ENCODE data around the gene SLC39A9. TPM values are rescaled to one million over a fixed set of nuclear protein-coding genes. Genes with fewer than 3 reads are reported as not detected.

The SLC39A9 gene
- total and polyA plus RNA-seq, 2 of the 4 experiments (the other 2 are of a cell fraction) = 41.4 to 168 TPM

GRCh38 chr14:69395929-69396328, 2.6 kb upstream of the SLC39A9 start:
- Histone ChIP-seq H3K23ac (ENCODE audit: low read depth, low read length) (peak overlapping the region; percentile 42; the same call in 1 of the 2 replicates), H3K4me2 (ENCODE audit: low read depth, low read length) (no peak overlapping the region), H3K27ac (ENCODE audit: insufficient read depth, low read length) (no peak overlapping the region), H3K9me1 (ENCODE audit: insufficient read depth, low read length) (peaks cover 6% of the 10 kb centered on the region), H3K14ac (replicated peaks; ENCODE audit: low read depth, low read length) (no peak overlapping the region), H3K4me3 (ENCODE audit: insufficient read depth, low read depth, low read length) (no peak overlapping the region), H2BK15ac (ENCODE audit: low read depth, low read length) (no peak overlapping the region), H3K27me3 (ENCODE audit: control insufficient read depth, insufficient read depth, low read length) (no peaks in the 10 kb centered on the region), H2AK5ac (ENCODE audit: low read depth, low read length) (no peak overlapping the region), H3K18ac (ENCODE audit: low read depth, low read length) (no peak overlapping the region), H3K9me3 (ENCODE audit: control insufficient read depth, insufficient read depth, low read length) (no peaks in the 10 kb centered on the region), H4K91ac (ENCODE audit: insufficient read depth, low read depth, low read length) (no peak overlapping the region), H4K8ac (ENCODE audit: low read depth in 2 of 2, low read length in 2 of 2) (no peak overlapping the region), H2BK5ac (ENCODE audit: low read depth, low read length, poor library complexity, severe bottlenecking) (no peak overlapping the region), H2AFZ (replicated peaks; ENCODE audit: low read length, poor library complexity) (no peak overlapping the region), H4K20me1 (ENCODE audit: insufficient read depth, low read length) (peaks cover 31% of the 10 kb centered on the region), H3K36me3 (ENCODE audit: control insufficient read depth, insufficient read depth, low read length) (peaks cover 26% of the 10 kb centered on the region), H2BK20ac (ENCODE audit: low read depth, low read length) (no peak overlapping the region), H2AK9ac (replicated peaks; ENCODE audit: low read depth, low read length, poor library complexity) (no peak overlapping the region), H4K5ac (ENCODE audit: low read depth, low read length) (no peak overlapping the region), H3K4ac (ENCODE audit: low read depth, low read length) (no peak overlapping the region), H3K56ac (ENCODE audit: extremely low read depth, insufficient read depth, low read length) (no peak overlapping the region), H3K4me1 (ENCODE audit: control insufficient read depth, insufficient read depth, low read length) (peaks cover 1% of the 10 kb centered on the region; the same call in 1 of the 2 replicates), H3K9ac (ENCODE audit: low read depth, low read length) (no peak overlapping the region), H3K79me1 (ENCODE audit: low read depth in 1 of 2, low read length in 2 of 2) (peaks cover 29 to 65% of the 10 kb centered on the region in 2 experiments), H2BK120ac (ENCODE audit: low read depth, low read length) (no peak overlapping the region)
- intact Hi-C loops (cut with micrococcal nuclease) = no loop called here
- ATAC-seq (ENCODE audit: low read depth) (no peak), DNase-seq (no peak)
- no TSS peak for BruUV-seq (replicated peaks)
- WGBS, 2 experiments (ENCODE audit: extremely low coverage in 2 of 2, insufficient read length in 1 of 2) = no CpG with 5 or more reads among the region's 4 CpGs
- in situ Hi-C loops (cut with MboI; ENCODE audit: low sequenced_read_pairs) = no loop called here
- dilution Hi-C loops (cut with HindIII; ENCODE audit: low sequenced_read_pairs, unreplicated experiment) = no loop called here
- ChIA-PET CTCF (no interaction called here), POLR2A (ENCODE audit: unreplicated experiment) (no interaction called here)
- no peak for TF ChIP-seq RAD21 (IDR thresholded peaks at IDR 0.05; ENCODE audit: low read length)
- TF ChIP-seq FOS (IDR thresholded peaks at IDR 0.05; ENCODE audit: low read depth, low read length) = no peak
- TF ChIP-seq CEBPB (IDR thresholded peaks at IDR 0.05; ENCODE audit: low read depth, low read length) = peak; percentile 56; the same call in 1 of the 2 replicates
- TF ChIP-seq NFE2L2 (IDR thresholded peaks at IDR 0.05; ENCODE audit: low read depth, low read length) = no peak
- no peak for TF ChIP-seq ELK1 (IDR thresholded peaks at IDR 0.05; ENCODE audit: borderline replicate concordance, low read depth, low read length)
- no peak for TF ChIP-seq SMC3 (IDR thresholded peaks at IDR 0.05; ENCODE audit: low read depth, low read length)
- no peak for TF ChIP-seq CTCF (conservative IDR thresholded peaks at IDR 0.05; ENCODE audit: low read depth, low read length)
